Left lobe of liver (tissue), 2 donors: Measurements from ENCODE around the gene LRRC56. TPM values are rescaled to one million over a fixed set of nuclear protein-coding genes. Genes with fewer than 3 reads are reported as not detected.

Experiments used
- ATAC-seq: fragments of 200-7000 bp; cut with Tn5 transposase; one replicate; pipeline ENCODE4 v1.9.1; 2020; ENCODE audit warnings: mild to moderate bottlenecking, moderate library complexity
- DNase-seq: peaks from one replicate; pipeline ENCODE4 v3.0.0-alpha.2; 2020; ENCODE audit warnings: low spot score
- total RNA-seq: library from RNA; stranded (reverse); gene quantifications from one replicate; pipeline ENCODE4 v1.2.1, GENCODE V29; 2021
- donor health status: DM: no; HTN: no; CAD: no; lungs with moderate emphysema.
- donor health status: DM: no; HTN: yes; CAD: no.

LRRC56 gene
- total RNA-seq, 1 donor from 2014 or later, result 0.93 TPM

GRCh38 chr11:592501-592900 lies 55.2 kb downstream of the LRRC56 start:
- no peak for ATAC-seq
- DNase-seq, result no peak

GRCh38 chr11:592918-593317 lies 55.6 kb downstream of the LRRC56 start:
- no peak for DNase-seq
- ATAC-seq, result no peak

DNA sequence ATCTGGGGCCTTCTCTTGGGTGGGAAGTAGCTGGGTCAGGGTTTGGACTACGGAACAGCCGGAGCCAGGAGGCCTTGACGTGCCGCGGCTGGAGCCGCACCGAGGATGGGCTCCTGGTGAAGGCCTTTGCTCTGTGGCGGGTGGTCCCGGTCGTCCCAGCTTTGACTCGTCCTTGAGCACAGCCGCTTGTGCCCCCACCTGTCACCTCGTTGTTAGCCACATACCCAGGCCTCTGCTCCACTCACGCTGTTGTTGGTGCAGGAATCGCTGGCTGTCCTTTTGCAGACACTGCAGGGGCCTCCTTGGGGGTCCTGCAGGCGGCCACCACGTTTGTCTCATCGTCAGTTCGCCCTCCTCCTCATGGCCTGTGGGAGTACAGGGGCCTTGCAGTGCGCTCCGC lies 56.0 kb downstream of the LRRC56 start:
- DNase-seq (no peak), ATAC-seq (no peak)

GRCh38 chr11:595400-595799 lies 58.1 kb downstream of the LRRC56 start:
- ATAC-seq (no peak), DNase-seq (no peak)

GRCh38 chr11:596374-596773 lies 59.0 kb downstream of the LRRC56 start:
- DNase-seq (no peak), ATAC-seq (no peak)

DNA sequence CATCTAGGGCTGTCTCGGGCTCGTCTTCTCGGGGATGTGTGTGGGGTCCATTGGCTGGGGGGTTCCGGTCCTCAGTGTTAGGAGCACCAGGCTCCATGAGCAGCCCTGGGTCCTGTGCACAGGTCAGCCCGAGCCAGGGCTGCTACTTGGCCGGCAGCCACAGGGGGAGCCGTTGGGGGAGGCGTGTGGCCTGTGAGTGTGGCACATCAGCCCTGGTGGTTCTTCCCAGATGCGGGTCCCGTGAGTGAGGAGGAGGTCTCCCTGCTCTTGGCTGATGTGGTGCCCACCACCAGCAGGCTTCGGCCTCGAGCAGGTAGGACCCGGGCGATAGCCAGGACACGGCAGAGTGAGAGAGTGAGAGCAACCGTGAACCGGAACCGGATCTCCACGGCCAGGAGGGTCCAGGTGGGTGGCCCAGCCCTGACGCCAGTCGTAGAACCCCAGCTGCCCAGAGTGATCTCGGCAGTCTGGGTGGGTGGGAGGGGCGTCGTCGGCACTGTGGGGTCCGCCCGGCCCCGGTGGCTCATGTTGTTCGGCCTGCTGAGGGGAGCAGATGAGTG lies 59.9 kb downstream of the LRRC56 start:
- ATAC-seq (no peak), DNase-seq (no peak)

DNA sequence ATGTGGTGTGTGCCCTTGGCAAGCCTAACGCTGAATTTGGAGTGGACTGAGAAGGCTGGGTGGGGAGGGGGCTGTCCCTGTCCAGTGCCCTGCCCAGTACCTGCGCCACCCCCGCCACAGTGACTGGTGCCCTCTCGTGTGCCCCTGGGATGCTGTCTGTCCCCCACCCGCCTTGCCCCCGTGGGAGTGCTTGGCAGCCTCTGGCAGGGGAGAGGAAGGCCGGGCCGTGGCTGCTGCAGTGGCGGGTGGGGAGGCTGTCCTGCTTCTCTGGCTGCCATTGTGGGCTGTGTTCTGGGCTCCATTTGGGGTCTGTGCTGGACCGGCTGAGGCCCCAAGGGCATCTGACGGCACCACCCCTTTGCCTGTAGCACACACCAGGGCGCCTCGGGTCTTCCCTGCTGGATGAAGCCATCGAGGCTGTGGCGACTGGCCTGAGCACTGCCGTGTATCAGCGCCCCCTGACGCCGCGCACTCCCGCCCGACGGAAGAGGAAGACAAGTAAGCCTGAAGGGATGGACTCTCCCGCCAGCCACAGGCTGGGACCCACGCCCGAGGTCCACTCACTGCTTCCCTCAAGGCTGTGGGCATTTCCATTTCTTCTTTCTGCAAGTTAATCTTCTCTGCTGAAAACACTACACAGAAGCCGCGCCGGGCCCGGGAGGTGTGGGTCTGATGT lies 60.8 kb downstream of the LRRC56 start:
- DNase-seq (no peak), ATAC-seq (no peak)

DNA sequence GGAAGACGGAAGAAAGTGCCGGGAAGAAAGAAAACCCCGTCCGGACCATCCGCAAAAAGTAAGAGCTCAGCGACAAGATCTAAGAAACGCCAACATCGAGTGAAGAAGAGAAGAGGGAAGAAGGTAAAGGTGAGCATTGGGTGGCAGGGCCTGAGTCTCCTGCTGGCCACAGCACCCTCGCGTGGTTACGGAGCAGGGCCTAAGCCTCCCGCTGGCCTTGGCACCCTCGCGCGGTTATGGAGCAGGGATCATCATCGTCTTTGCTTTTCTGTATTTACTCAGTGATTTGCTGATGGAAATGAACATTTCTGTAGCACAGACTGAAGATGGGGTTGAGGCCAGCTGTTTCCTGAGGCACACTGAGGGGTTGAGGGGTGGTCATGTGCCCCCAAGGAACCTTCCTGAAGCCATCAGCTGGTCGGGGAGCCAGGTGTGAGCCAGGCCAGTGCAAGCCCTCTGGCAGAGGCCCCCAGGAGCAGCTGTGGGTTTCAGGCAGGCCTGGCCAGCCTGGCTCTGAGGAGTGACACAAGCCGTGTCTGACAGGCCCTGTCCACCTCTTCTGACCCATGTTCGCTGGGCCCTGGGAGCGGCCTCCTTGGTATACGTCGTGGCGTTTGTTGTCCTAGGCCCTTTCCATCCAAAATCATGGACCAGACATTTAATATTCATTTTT lies 64.4 kb downstream of the LRRC56 start:
- ATAC-seq (no peak), DNase-seq (no peak)

GRCh38 chr11:603154-603553 lies 65.8 kb downstream of the LRRC56 start:
- peak; percentile 9 for ATAC-seq

More at GRCh38 chr11:603154-603553, 65.8 kb downstream of the LRRC56 start:
- no peak for DNase-seq

Other genes starting within 250 kb of the LRRC56 start
- gene PGGHG, start 248.4 kb upstream of the LRRC56 start, total RNA-seq, result 37.0 TPM
- not detected for gene IFITM5, start 238.0 kb upstream of the LRRC56 start, total RNA-seq
- 354 TPM for gene IFITM2, start 229.7 kb upstream of the LRRC56 start, total RNA-seq
- gene IFITM1, start 223.5 kb upstream of the LRRC56 start, total RNA-seq, result 29.2 TPM
- 488 TPM for gene IFITM3, start 216.7 kb upstream of the LRRC56 start, total RNA-seq
- 0.28 TPM for gene B4GALNT4, start 168.0 kb upstream of the LRRC56 start, total RNA-seq
- gene PKP3, start 143.3 kb upstream of the LRRC56 start, total RNA-seq, result 1.2 TPM
- 96.2 TPM for gene SIGIRR, start 122.5 kb upstream of the LRRC56 start, total RNA-seq
- gene ANO9, start 95.5 kb upstream of the LRRC56 start, total RNA-seq, result 0.83 TPM
- 10.2 TPM for gene PTDSS2, start 87.2 kb upstream of the LRRC56 start, total RNA-seq
- 85.4 TPM for gene RNH1, start 30.3 kb upstream of the LRRC56 start, total RNA-seq
- gene HRAS, start 2.0 kb upstream of the LRRC56 start, total RNA-seq, result 12.9 TPM
- gene LMNTD2, start 23.2 kb downstream of the LRRC56 start, total RNA-seq, result 13.4 TPM
- 36.6 TPM for gene RASSF7, start 23.4 kb downstream of the LRRC56 start, total RNA-seq
- gene PHRF1, start 38.9 kb downstream of the LRRC56 start, total RNA-seq, result 25.4 TPM
- gene IRF7, start 78.4 kb downstream of the LRRC56 start, total RNA-seq, result 38.5 TPM
- 64.8 TPM for gene CDHR5, start 87.4 kb downstream of the LRRC56 start, total RNA-seq
- 0.81 TPM for gene SCT, start 89.7 kb downstream of the LRRC56 start, total RNA-seq
- gene DRD4, start 99.7 kb downstream of the LRRC56 start, total RNA-seq, result 0.68 TPM
- 14.8 TPM for gene DEAF1, start 157.7 kb downstream of the LRRC56 start, total RNA-seq
- 16.8 TPM for gene TMEM80, start 158.3 kb downstream of the LRRC56 start, total RNA-seq
- 190 TPM for gene EPS8L2, start 168.7 kb downstream of the LRRC56 start, total RNA-seq
- 147 TPM for gene TALDO1, start 209.9 kb downstream of the LRRC56 start, total RNA-seq
- 31.7 TPM for gene GATD1, start 240.0 kb downstream of the LRRC56 start, total RNA-seq